Stimulated activated CD4-positive, alpha-beta T cell treated with anti-CD3 and anti-CD28 coated beads, Interleukin-1b, Interleukin-23, amount 100 ng/mL, for 48 hours (primary cell): ENCODE data around the gene HYLS1.

ENCODE experiments used
- DNase-seq: peaks from one replicate; pipeline ENCODE4 v3.0.0-alpha.2; 2020

The HYLS1 gene

GRCh38 chr11:125934473-125934872, 47.0 kb downstream of the HYLS1 start:
- DNase-seq = no peak

- DNase-seq = no peak
Observed at GRCh38 chr11:125935056-125935455, 47.6 kb downstream of the HYLS1 start.

- DNase-seq = no peak
Observed at GRCh38 chr11:125935618-125936199, 48.2 kb downstream of the HYLS1 start.

- DNase-seq = no peak
Observed at GRCh38 chr11:125938418-125938817, 51.0 kb downstream of the HYLS1 start.

- no peak for DNase-seq
Observed at GRCh38 chr11:125939081-125939521, 51.6 kb downstream of the HYLS1 start.

- no peak for DNase-seq
Observed at GRCh38 chr11:125940145-125940544, 52.7 kb downstream of the HYLS1 start.

- DNase-seq = no peak
Observed at GRCh38 chr11:125941267-125941618, 53.8 kb downstream of the HYLS1 start.

- peak; percentile 55 for DNase-seq
Observed at GRCh38 chr11:125941619-125942611, 54.4 kb downstream of the HYLS1 start.

- no peak for DNase-seq
Observed at GRCh38 chr11:125942771-125943428, 55.4 kb downstream of the HYLS1 start.

GRCh38 chr11:125943661-125944349, 56.3 kb downstream of the HYLS1 start:
- no peak for DNase-seq

GRCh38 chr11:125944350-125945010, 57.0 kb downstream of the HYLS1 start:
- DNase-seq = no peak

GRCh38 chr11:125945011-125945796, 57.7 kb downstream of the HYLS1 start:
- no peak for DNase-seq

GRCh38 chr11:125945797-125946520, 58.5 kb downstream of the HYLS1 start, which contains the start of gene VSIG10L2:
VSIG10L2 (plus strand) TSS chr11:125946044; CDS start chr11:125946056, 12 bp downstream.
- no peak for DNase-seq

GRCh38 chr11:125946712-125947418, 59.4 kb downstream of the HYLS1 start:
- no peak for DNase-seq

- no peak for DNase-seq
Observed at GRCh38 chr11:125947419-125948277, 60.2 kb downstream of the HYLS1 start.

- no peak for DNase-seq
Observed at GRCh38 chr11:125948278-125949051, 61.0 kb downstream of the HYLS1 start.

- no peak for DNase-seq
Observed at GRCh38 chr11:125949271-125950177, 62.1 kb downstream of the HYLS1 start.
